DOHH2 (cell line): ENCODE results near the gene PIP4K2C.

Experiments
- CTCF ChIP-seq: fragments of 200-600 bp; sonication (generic); IDR thresholded peaks from one replicate; pipeline ENCODE4 v1.5.1; 2014; ENCODE audit warnings: antibody characterized with exemption, mild to moderate bottlenecking, low read depth, low read length; ENCODE audit not compliant: poor library complexity, severe bottlenecking
- EZH2phosphoT487 ChIP-seq: fragments of 200-600 bp; sonication (generic); IDR thresholded peaks from 2 replicates; pipeline ENCODE4 v1.6.1; 2017; ENCODE audit warnings: borderline replicate concordance, mild to moderate bottlenecking, antibody characterized with exemption, low read length, moderate library complexity, mixed read lengths

GRCh38 chr12:57610554-57611107 is 19.6 kb downstream of the PIP4K2C start:
- TF ChIP-seq CTCF: no peak
- TF ChIP-seq EZH2phosphoT487: no peak
